HUES48 (cell line): ENCODE results near the gene KDM4C.
"Not testable (repeated sequence)": the region's sequence is repeated elsewhere in the genome, so short reads cannot be mapped to it uniquely, and the experiment has no call there.

Source experiments
- H3K27ac ChIP-seq: one replicate; pipeline ENCODE4 v1.7.0; 2013; ENCODE audit warnings: low read depth, low read length, inconsistent platforms
- H3K27me3 ChIP-seq: 2 replicates; pipeline ENCODE4 v1.6.1; 2013; ENCODE audit warnings: mild to moderate bottlenecking, low read length; ENCODE audit not compliant: control insufficient read depth, insufficient read depth
- H3K36me3 ChIP-seq: 2 replicates; pipeline ENCODE4 v1.6.1; 2013; ENCODE audit warnings: low read length; ENCODE audit not compliant: control insufficient read depth, insufficient read depth
- H3K4me1 ChIP-seq: 2 replicates; pipeline ENCODE4 v1.6.1; 2013; ENCODE audit warnings: mild to moderate bottlenecking, low read length; ENCODE audit not compliant: control insufficient read depth, insufficient read depth
- H3K4me3 ChIP-seq: 2 replicates; pipeline ENCODE4 v1.5.1; 2013; ENCODE audit warnings: mild to moderate bottlenecking, low read depth, low read length
- H3K9ac ChIP-seq: 2 replicates; pipeline ENCODE4 v1.6.1; 2013; ENCODE audit warnings: mild to moderate bottlenecking, low read depth, low read length, moderate library complexity
- H3K9me3 ChIP-seq: 2 replicates; pipeline ENCODE4 v1.6.1; 2013; ENCODE audit warnings: low read length; ENCODE audit not compliant: control insufficient read depth, insufficient read depth

KDM4C gene

DNA sequence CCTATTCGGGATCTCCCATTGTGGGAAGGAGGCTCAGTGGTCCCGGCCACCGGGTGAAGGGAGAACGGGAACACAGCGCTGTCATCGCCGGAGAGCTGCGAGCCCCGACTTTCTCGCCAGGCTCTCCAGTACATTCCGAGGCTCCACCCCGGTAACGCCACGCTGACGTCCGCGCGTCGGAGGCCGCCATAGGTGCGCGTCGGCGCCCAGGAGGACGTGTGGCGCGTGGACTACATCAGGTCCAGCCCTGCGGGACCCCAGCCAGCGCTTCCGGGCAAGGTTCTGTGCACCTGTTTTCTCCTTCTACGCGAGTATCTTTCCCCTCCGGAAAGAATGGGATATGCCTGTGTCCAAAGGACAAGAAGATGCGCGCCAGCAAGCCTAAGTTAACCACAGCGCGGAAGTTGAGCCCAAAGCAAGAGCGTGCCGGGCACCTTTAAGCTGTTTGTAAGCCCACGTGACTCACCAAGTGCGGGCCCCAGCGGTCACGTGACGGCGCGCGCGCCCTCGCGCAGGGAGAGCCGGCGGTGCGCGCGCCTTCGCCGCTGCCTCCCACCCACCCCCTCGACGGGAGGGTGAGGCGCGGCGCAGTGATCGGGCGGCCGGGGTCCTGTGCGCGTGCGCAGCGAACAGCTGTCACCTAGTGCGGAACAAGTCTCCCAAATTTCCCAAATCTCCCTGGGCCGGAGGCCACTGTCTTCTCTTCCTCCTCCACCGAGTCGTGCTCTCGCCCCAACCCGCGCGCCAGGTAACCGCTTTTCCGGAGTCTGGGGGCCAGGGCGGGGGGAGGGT lies at the start of gene KDM4C:
Gene KDM4C (plus strand): TSS at position 518 of the 792 bp plus-strand sequence. CDS start 35,016 bp downstream, outside the sequence.
- peaks cover 6% of the 10 kb centered on the region; the same call in 1 of the 2 replicates for H3K4me1 ChIP-seq
- H3K4me3 ChIP-seq = peak within 1 kb of the TSS; percentile 89
- peak within 1 kb of the TSS; percentile 98 for H3K27ac ChIP-seq
- no peaks in the 10 kb centered on the region for H3K9me3 ChIP-seq
- no peaks in the 10 kb centered on the region for H3K27me3 ChIP-seq
- H3K9ac ChIP-seq = peak within 1 kb of the TSS; percentile 93
- no peaks in the 10 kb centered on the region for H3K36me3 ChIP-seq

DNA sequence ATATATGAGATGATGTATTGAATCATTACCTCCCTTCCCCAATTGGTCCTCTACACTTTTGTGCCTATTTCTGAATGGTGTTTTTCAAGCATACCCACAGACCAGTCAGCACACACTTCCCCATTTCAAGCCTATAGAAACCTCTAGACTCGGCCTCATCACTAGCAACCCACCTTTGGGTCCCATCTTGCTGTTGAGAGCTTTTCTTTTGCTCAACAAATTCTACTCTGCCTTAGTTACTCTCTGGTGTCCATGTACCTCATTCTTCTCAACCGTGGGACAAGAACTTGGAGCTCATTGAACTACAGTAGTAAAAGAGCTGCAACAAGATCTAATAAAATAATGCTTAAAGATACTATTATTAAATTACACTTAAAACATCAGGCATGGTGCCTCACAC lies 49.0 kb upstream of the KDM4C start:
- no peak overlapping the region for H3K4me3 ChIP-seq
- H3K36me3 ChIP-seq = no peaks in the 10 kb centered on the region
- H3K9ac ChIP-seq = no peak overlapping the region
- no peak overlapping the region for H3K27ac ChIP-seq
- H3K27me3 ChIP-seq = no peaks in the 10 kb centered on the region
- H3K9me3 ChIP-seq = peaks cover 6% of the 10 kb centered on the region
- peaks cover 3% of the 10 kb centered on the region; the same call in 1 of the 2 replicates for H3K4me1 ChIP-seq

DNA sequence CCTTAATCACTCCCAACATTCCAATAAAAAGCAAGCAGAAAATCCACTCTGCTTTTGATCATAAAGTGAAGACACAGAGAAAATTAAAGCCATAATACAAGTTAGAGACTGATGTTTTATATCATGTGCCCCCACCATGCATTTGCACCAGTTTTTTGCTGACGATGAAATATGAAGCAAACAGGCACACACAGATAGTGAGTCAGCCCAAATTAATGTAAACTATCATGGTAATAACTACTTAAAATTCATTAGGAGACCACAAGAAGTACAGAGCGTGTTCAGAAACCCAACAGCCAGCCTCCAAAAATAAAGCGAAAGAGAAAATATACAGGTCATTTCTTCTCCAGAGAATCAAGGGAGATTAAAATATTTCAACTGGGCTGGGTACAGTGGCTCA lies 46.4 kb upstream of the KDM4C start:
- H3K4me3 ChIP-seq = no peak overlapping the region
- H3K9ac ChIP-seq = no peak overlapping the region
- no peaks in the 10 kb centered on the region for H3K27me3 ChIP-seq
- no peaks in the 10 kb centered on the region for H3K4me1 ChIP-seq
- no peak overlapping the region for H3K27ac ChIP-seq
- H3K36me3 ChIP-seq = no peaks in the 10 kb centered on the region
- H3K9me3 ChIP-seq = peaks cover 6% of the 10 kb centered on the region

DNA sequence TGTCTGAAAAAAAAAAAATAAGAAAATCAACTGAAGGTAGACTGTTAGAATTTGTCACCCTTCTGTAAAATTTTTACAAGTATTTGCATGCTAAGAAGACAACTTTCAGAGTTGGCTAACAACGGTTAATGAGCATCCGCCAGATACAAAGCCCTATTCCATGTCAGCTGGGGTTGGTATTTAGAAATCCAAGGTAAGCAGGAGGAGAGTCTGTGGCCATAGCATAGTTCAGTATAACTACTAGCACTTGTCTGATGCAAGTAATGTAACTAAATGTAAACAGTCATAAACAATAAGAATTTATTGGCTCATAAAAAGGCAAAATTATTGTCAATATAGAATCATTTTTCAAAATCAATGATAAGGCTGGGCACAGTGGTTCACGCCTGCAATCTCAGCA lies 45.7 kb upstream of the KDM4C start:
- Histone ChIP-seq H3K27me3 (no peaks in the 10 kb centered on the region), H3K9me3 (peaks cover 6% of the 10 kb centered on the region), H3K9ac (no peak overlapping the region), H3K27ac (no peak overlapping the region), H3K4me1 (no peaks in the 10 kb centered on the region), H3K36me3 (no peaks in the 10 kb centered on the region), H3K4me3 (no peak overlapping the region)

DNA sequence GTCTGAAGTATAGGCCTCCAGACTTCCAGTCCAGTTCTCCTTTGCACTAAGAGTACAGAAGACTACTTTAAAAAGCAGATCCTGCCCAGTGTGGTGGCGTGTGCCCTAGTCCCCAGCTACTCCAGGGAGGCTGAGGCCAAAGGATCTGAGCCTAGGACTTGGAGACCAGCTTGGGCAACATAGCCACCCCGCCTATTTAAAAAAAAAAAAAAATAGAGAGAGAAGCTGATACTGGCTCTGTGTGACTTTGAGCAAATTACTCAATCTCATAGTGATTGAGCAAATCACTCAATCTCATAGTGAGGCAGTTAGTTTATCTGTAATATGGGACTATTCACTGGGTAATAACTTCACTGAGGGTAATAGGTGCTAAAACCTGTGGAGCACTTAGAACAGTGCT lies 43.6 kb upstream of the KDM4C start:
- Histone ChIP-seq H3K27me3 (no peaks in the 10 kb centered on the region), H3K9ac (no peak overlapping the region), H3K36me3 (no peaks in the 10 kb centered on the region), H3K9me3 (peaks cover 1% of the 10 kb centered on the region; the same call in 1 of the 2 replicates), H3K27ac (no peak overlapping the region), H3K4me3 (no peak overlapping the region), H3K4me1 (no peaks in the 10 kb centered on the region)

DNA sequence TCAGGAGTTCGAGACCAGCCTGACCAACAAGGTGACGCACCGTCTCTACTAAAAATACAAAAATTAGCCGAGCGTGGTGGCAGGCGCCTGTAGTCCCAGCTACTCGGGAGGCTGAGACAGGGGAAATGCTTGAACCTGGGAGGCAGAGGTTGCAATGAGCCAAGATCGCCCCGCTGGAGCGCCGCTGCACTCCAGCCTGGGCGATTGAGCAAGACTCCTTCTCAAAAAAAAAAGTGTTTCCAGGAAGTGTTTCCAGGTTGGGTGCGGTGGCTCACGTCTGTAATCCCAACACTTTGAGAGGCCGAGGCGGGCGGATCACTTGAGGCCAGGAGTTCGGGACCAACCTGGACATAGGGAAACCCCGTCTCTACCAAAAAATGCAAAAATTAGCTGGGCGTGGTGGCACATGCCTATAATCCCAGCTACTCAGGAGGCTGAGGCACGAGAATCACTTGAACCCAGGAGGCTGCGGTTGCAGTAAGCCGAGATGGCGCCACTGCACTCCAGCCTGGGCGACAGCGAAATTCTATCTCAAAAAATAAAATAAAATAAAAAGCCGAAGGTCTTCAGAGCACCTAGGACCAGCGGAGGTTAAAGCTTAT lies 42.5 kb upstream of the KDM4C start:
- not testable (repeated sequence) for H3K9me3 ChIP-seq, H3K27ac ChIP-seq, H3K9ac ChIP-seq, H3K36me3 ChIP-seq, H3K4me3 ChIP-seq, H3K4me1 ChIP-seq, H3K27me3 ChIP-seq

DNA sequence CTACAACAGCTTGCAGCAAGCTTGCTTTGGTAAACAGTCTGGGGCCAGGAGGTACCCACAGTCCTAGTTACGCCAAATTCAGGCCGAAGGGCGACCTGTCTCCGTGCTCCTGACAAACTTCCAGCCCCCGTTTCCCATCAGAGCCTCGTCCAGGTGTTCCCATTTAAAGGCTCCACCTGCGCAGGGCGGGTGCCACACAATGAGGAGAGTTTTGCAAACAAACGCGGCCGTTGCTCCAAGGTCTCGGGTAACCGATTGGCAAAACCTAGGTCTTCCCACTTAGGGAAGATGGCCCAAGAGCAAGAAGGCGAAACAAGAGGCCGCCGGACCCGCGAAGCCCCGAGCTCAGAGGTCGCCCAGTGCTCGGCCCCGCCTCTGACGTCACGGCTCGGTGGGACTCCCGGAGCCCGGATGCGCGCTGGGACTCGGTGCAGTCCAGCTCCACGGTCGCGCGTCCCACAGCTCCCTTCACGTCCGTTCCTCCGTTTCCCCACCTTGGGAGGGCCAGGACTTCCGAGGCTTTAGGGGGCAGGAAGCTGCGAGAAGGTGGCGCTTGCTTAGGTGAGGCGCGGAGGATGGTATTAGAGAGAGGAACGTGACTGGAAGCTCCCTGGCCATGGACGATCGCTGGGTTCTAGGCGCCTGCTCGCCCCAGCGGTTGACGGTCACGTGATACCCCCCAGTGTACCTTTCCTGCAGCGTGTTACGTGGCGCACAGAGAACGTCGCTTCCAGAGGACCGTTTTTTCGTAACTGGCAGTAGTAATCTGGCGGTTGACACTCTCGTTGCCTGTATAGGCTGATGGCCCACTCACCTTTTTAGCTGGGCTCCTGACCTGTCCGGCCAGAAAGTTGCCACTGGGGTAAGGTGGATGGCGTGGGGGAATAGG lies 41.8 kb upstream of the KDM4C start:
- Histone ChIP-seq H3K4me3 (peak overlapping the region; percentile 55), H3K27ac (no peak overlapping the region), H3K9ac (peak overlapping the region; percentile 32; the same call in 1 of the 2 replicates)

DNA sequence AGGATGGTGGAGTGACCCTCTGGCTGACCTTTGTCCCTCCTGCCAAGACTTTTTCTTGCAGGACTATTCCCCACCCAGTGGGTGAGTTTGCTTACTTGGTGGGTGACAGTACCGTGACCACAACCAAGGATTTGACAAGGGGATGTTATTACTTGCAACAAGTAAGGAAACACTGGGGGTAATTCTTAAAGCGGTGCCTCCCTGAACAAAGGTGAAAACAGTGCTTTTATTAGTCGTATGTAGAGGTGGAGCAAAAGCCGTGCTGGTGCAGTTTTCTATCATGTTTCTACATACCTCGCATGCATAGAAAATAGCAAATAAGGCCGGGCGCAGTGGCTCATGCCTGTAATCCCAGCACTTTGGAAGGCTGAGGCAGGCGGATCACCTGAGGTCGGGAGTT lies 41.0 kb upstream of the KDM4C start:
- Histone ChIP-seq H3K4me1 (no peaks in the 10 kb centered on the region), H3K4me3 (no peak overlapping the region), H3K9ac (no peak overlapping the region), H3K9me3 (no peaks in the 10 kb centered on the region), H3K27ac (no peak overlapping the region), H3K36me3 (no peaks in the 10 kb centered on the region), H3K27me3 (no peaks in the 10 kb centered on the region)

More for the DNA sequence above, 41.8 kb upstream of the KDM4C start:
- H3K27me3 ChIP-seq = no peaks in the 10 kb centered on the region
- H3K36me3 ChIP-seq = no peaks in the 10 kb centered on the region
- no peaks in the 10 kb centered on the region for H3K4me1 ChIP-seq
- no peaks in the 10 kb centered on the region for H3K9me3 ChIP-seq

DNA sequence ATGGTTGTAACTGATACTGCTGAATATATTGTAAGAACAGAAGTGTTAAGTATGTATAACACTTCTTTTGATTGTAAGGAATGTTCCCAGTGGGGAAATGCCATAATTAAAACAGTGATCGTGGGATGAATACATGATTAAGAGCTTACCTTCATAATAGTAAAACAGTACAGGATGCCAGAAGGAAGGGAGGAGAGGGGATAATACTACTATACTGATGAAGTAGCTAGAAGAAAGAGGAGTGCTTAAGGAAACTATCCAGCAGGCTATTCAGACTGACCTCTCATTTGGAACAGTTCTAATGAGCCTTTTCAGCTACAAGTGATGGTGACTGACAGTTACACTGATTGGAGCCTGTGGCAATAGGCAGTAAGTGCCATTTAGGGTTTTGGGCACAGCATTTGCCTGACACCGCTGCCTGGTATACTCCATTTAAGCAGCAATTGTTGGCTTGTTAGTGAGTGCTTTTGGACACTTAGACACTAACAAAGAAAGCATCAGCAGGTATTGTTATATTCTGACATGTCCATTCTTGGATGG lies 33.8 kb upstream of the KDM4C start:
- Histone ChIP-seq H3K4me3 (no peak overlapping the region), H3K27ac (no peak overlapping the region), H3K9me3 (no peaks in the 10 kb centered on the region), H3K9ac (no peak overlapping the region), H3K27me3 (no peaks in the 10 kb centered on the region), H3K36me3 (no peaks in the 10 kb centered on the region), H3K4me1 (no peaks in the 10 kb centered on the region)

DNA sequence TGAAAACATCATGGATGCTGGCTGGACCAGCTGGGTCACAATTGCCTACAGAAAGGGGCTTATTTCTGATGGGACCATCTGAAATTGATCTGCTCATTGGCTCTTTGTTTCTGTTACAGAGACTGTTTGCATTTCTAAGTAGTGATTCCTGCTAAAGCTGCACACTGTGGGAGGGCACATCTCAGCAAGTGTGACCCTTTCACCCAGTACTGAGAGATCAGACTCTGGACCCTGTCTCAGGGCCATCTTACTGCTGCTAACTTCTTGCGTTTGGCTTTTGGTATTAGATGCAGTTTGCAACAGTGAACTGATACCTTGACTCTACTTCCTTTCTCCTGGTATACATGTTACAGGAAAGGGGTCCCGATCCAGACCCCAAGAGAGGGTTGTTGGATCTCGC lies 24.5 kb upstream of the KDM4C start:
- Histone ChIP-seq H3K4me1 (no peaks in the 10 kb centered on the region), H3K27me3 (no peaks in the 10 kb centered on the region), H3K4me3 (no peak overlapping the region), H3K9me3 (peaks cover 17% of the 10 kb centered on the region), H3K27ac (no peak overlapping the region), H3K9ac (no peak overlapping the region), H3K36me3 (no peaks in the 10 kb centered on the region)
